BJ (cell line): ENCODE data around the gene TEC. TPM values are rescaled to one million over a fixed set of nuclear protein-coding genes. Genes with fewer than 3 reads are reported as not detected.
"Not testable (repeated sequence)": the region's sequence is repeated elsewhere in the genome, so short reads cannot be mapped to it uniquely, and the experiment has no call there.

Experiments used
- CTCF ChIA-PET: fragments of 350-600 bp; formaldehyde crosslinking; extraction: SDS; loops from one replicate; lab custom pipeline; 2021; ENCODE audit warnings: antibody characterized with exemption, inconsistent platforms; lab: Yijun Ruan, JAX
- POLR2A ChIA-PET: fragments of 300-600 bp; sonication (Branson Sonifier 250); formaldehyde crosslinking; extraction: SDS; loops from one replicate; lab custom pipeline; 2021; ENCODE audit warnings: antibody characterized with exemption; lab: Charles Lee
- DNase-seq: peaks from one replicate; pipeline ENCODE4 v3.0.0-alpha.2; 2011; ENCODE audit warnings: low read depth
- H3K27me3 ChIP-seq: 2 replicates; pipeline ENCODE4 v1.6.0; 2011; ENCODE audit warnings: low read length; ENCODE audit not compliant: control insufficient read depth, insufficient read depth
- H3K36me3 ChIP-seq: 2 replicates; pipeline ENCODE4 v1.5.1; 2011; ENCODE audit warnings: low read length; ENCODE audit not compliant: control insufficient read depth, insufficient read depth
- H3K4me3 ChIP-seq: 2 replicates; pipeline ENCODE4 v1.5.1; 2011; ENCODE audit warnings: low read depth, mild to moderate bottlenecking, control low read depth, low read length
- CTCF ChIP-seq: IDR thresholded peaks from 2 replicates; pipeline ENCODE4 v1.5.1; 2011; ENCODE audit warnings: low read depth, mild to moderate bottlenecking, control low read depth, inconsistent platforms, low read length, moderate library complexity; ENCODE audit not compliant: insufficient read depth
- polyA plus RNA-seq: library from polyadenylated mRNA; depleted of rRNA; stranded (reverse); fragments of >200 nt; gene quantifications from 2 replicates; pipeline ENCODE4 v1.2.3, GENCODE V29; 2011

The TEC gene
- polyA plus RNA-seq, 1 experiment, result 0.20 TPM

DNA sequence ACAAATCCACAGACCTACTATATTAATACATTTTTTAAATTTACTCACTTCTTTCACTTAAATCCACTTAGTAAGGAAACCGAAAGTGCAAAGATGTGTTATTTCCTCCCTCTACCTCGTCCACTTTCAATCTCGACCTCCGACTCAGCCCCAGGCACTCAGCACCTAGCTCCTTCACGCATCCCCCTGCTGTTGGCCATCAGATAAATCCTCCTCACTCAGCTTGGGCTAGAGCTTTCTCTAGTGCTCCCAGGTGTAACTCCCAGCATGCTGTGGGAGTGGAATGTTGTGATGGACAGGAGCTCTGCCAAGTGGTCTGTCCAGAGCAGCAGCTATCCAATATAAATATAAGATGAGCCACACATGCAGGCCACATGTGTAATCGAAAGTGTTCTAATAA is 26.7 kb upstream of the TEC start:
- no peak for DNase-seq
- Histone ChIP-seq H3K4me3 (no peak overlapping the region), H3K27me3 (0 out of 2 replicates have a peak, but pooled peaks cover 2% of the 10 kb centered on the region), H3K36me3 (no peaks in the 10 kb centered on the region)
- ChIA-PET CTCF (no interaction called here), POLR2A (no interaction called here)
- no peak for TF ChIP-seq CTCF

DNA sequence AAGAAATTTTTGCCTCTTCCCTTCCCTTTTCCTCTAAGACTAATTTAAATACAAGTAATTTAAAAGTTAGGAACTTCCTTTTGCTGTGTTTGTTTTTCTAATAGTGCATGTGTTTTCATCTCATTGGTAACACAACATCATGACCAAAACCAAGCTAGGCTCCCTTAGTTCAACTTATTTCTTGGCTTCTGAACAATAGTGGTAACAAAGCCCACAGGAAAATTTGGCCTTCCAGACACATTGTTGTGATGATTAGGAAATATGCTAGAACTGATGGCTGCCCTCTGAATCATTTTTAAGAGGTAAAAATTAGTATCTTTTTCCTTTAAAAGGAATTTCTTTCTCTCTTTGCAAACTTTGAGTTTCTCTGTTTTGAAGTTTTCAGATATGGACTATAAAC is 25.5 kb upstream of the TEC start:
- Histone ChIP-seq H3K27me3 (0 out of 2 replicates have a peak, but pooled peaks cover 2% of the 10 kb centered on the region), H3K4me3 (no peak overlapping the region), H3K36me3 (no peaks in the 10 kb centered on the region)
- POLR2A ChIA-PET, result no interaction called here
- CTCF ChIA-PET, result interaction anchor here (0.8 to 1.3 kb wide), 2 partner anchors 13 to 32 kb away, joined by 3 to 4 read pairs; no protein-coding TSS in a partner anchor
- DNase-seq, result no peak
- TF ChIP-seq CTCF, result no peak

DNA sequence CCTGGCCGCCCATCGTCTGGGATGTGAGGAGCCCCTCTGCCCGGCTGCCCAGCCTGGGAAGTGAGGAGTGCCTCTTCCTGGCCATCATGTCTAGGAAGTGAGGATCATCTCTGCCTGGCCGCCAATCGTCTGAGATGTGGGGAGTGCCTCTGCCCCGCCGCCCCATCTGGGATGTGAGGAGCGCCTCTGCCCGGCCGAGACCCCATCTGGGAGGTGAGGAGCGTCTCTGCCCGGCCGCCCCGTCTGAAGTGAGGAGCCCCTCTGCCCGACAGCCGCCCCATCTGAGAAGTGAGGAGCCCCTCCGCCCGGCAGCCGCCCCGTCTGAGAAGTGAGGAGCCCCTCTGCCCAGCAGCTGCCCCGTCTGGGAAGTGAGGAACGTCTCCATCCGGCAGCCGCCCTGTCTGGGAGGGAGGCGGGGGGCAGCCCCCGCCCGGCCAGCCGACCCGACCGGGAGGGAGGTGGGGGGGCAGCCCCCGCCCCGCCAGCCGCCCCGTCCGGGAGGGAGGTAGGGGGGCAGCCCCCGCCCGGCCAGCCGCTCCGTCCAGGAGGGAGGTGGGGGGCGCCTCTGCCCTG is 22.7 kb upstream of the TEC start:
- H3K27me3 ChIP-seq, H3K4me3 ChIP-seq, H3K36me3 ChIP-seq, DNase-seq, POLR2A ChIA-PET: not testable (repeated sequence)
- CTCF ChIA-PET, result interaction anchor here (1.7 kb wide), 1 partner anchor 21 kb away, joined by 4 read pairs; no protein-coding TSS in a partner anchor

- CTCF ChIA-PET, result interaction anchor here (0.6 to 1.7 kb wide), 5 partner anchors 9 to 22 kb away, joined by 3 to 6 read pairs (median 3); no protein-coding TSS in a partner anchor
Observed at GRCh38 chr4:48290146-48290772, 20.6 kb upstream of the TEC start.

GRCh38 chr4:48286060-48286459 is 16.4 kb upstream of the TEC start:
- DNase-seq, H3K4me3 ChIP-seq, H3K36me3 ChIP-seq, CTCF ChIA-PET, H3K27me3 ChIP-seq, POLR2A ChIA-PET: not testable (repeated sequence)

More at GRCh38 chr4:48290146-48290772, 20.6 kb upstream of the TEC start:
- Histone ChIP-seq H3K4me3 (no peak overlapping the region), H3K27me3 (0 out of 2 replicates have a peak, but pooled peaks cover 2% of the 10 kb centered on the region), H3K36me3 (no peaks in the 10 kb centered on the region)
- POLR2A ChIA-PET, result no interaction called here
- no peak for DNase-seq
- TF ChIP-seq CTCF, result peak; percentile 62

GRCh38 chr4:48285640-48286039 is 16.0 kb upstream of the TEC start:
- H3K4me3 ChIP-seq, POLR2A ChIA-PET, DNase-seq, CTCF ChIA-PET, H3K27me3 ChIP-seq, H3K36me3 ChIP-seq: not testable (repeated sequence)
